Measurements from ENCODE around the gene EDNRA.

The EDNRA gene

DNA sequence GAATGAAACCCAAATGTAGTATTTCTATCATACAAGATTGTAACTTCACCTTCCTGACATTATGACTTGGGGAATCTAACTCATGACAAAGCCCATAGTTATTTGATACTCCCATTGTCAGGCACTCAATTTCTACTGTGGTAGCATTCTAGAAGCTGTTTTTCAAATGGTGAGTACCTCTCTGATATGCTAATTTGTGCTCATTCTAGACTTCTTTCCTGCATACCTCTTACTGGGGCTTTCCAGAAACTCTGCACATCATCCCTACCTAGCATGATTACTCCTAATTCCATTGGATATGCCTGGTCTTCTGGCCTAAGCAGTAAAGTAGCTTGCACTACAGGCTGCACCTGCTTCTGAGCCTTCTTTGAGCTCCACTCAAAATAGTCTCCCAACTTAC lies 85.9 kb downstream of the EDNRA start:
- H3K4me3 ChIP-seq (replicated peaks in 1 of 2; ENCODE audit: low read depth in 2 of 2, low read length in 2 of 2), result no peak overlapping the region
- TF ChIP-seq, protein P1, sequence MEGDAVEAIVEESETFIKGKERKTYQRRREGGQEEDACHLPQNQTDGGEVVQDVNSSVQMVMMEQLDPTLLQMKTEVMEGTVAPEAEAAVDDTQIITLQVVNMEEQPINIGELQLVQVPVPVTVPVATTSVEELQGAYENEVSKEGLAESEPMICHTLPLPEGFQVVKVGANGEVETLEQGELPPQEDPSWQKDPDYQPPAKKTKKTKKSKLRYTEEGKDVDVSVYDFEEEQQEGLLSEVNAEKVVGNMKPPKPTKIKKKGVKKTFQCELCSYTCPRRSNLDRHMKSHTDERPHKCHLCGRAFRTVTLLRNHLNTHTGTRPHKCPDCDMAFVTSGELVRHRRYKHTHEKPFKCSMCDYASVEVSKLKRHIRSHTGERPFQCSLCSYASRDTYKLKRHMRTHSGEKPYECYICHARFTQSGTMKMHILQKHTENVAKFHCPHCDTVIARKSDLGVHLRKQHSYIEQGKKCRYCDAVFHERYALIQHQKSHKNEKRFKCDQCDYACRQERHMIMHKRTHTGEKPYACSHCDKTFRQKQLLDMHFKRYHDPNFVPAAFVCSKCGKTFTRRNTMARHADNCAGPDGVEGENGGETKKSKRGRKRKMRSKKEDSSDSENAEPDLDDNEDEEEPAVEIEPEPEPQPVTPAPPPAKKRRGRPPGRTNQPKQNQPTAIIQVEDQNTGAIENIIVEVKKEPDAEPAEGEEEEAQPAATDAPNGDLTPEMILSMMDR (IDR thresholded peaks at IDR 0.05; ENCODE audit: low read depth, low read length), result no peak
- no peak for DNase-seq (ENCODE audit: low read depth in 2 of 2)

DNA sequence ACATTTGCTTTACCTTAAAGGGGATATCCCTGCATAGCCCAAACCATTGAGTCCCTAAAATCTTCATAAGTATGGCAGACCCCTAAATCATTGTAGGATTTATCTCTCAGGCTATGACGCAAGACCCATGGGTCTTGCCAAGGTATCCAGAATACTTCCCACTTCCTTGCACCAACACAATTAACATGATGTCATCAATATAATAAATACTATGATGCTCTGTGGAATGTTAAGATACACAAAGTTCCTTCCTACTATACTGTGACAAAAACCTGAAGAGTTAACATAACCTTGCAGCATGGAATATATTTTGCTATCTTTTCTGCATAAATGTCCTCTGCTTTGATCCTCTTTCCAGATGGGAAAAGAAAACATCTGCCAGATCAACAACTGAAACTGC lies 86.4 kb downstream of the EDNRA start:
- TF ChIP-seq, protein P1 (IDR thresholded peaks at IDR 0.05; ENCODE audit: low read depth, low read length), result no peak
- no peak for DNase-seq (ENCODE audit: low read depth in 2 of 2)
- H3K4me3 ChIP-seq (replicated peaks in 1 of 2; ENCODE audit: low read depth in 2 of 2, low read length in 2 of 2), result no peak overlapping the region

DNA sequence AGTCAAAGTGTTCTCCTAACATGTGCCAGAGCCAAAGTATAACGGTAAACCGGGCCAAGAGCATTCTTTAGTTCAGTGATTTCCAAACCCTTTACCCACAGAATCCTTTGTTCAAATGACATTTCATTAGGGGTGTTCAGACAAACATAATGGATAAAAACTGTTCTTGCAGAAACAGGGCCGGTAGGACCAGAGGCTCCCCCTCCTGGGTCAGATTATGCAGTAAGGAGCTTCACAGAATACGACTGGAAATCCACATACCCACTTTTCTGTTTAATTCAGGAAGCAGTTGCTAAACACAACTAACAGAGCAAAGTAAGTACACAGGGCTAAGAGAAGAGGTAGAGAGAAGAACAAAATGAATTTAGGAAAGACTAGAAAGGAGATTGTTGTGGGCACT lies 89.7 kb downstream of the EDNRA start:
- H3K4me3 ChIP-seq (replicated peaks in 1 of 2; ENCODE audit: low read depth in 2 of 2, low read length in 2 of 2), result no peak overlapping the region

DNA sequence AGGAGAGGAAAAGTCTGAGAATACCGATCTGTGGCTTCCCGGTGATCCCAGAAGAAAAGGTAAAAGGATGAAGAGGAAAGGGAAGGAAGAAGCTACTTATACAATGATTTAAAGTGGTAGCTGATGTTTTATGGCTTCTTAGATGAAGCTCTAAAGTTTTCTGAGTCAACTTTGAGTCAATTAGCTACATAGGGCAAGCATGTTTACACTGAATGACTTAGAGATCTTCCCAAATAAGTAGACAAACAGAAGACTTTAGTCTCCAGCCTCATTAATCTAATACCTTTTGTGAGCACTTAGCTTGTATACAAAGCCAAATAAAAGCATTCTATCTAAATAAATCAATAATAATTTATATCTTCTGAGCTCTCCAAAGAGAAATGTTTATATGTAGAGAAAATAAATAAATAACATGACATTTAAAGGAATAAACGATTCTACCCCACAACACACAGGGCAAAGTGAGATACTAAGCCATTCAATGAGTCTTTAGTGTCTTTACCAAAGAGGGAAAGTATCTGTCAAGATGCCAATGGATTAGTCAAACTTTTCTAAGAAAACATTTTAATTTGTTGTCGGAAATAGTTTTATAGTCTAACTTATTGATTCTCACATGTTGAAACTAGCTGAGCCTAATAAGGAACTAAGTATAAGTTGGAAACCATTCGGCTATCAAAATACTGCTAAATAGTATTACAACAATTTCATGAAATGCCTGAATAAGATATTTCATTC lies 90.3 kb downstream of the EDNRA start:
- no peak overlapping the region for H3K4me3 ChIP-seq (replicated peaks in 1 of 2; ENCODE audit: low read depth in 2 of 2, low read length in 2 of 2)
- no peak for DNase-seq (ENCODE audit: low read depth in 2 of 2)
- TF ChIP-seq, protein P1 (IDR thresholded peaks at IDR 0.05; ENCODE audit: low read depth, low read length), result no peak

More for the DNA sequence above, 89.7 kb downstream of the EDNRA start:
- TF ChIP-seq, protein P1 (IDR thresholded peaks at IDR 0.05; ENCODE audit: low read depth, low read length), result no peak
- peak in 1 of 2 donors; percentile 63 for DNase-seq (ENCODE audit: low read depth in 2 of 2)

DNA sequence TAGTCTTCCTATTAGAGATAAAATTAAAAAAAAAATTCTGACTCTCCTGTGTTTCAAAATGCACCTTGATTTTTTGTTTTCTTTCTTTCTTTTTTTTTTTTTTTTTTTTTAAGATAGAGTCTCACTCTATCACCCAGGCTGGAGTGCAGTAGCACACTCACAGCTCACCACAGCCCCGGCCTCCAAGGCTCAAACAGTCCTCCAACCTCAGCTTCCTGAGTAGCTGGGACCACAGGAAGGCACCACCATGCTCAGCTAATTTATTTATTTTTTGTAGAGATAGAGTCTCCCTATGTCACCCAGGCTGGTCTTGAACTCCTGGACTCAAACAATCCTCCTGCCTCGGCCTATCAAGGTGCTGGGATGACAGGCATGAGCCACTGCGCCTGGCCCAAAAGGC lies 95.2 kb downstream of the EDNRA start:
- H3K4me3 ChIP-seq (replicated peaks in 1 of 2; ENCODE audit: low read depth in 2 of 2, low read length in 2 of 2), result no peak overlapping the region
- TF ChIP-seq, protein P1 (IDR thresholded peaks at IDR 0.05; ENCODE audit: low read depth, low read length), result no peak

DNA sequence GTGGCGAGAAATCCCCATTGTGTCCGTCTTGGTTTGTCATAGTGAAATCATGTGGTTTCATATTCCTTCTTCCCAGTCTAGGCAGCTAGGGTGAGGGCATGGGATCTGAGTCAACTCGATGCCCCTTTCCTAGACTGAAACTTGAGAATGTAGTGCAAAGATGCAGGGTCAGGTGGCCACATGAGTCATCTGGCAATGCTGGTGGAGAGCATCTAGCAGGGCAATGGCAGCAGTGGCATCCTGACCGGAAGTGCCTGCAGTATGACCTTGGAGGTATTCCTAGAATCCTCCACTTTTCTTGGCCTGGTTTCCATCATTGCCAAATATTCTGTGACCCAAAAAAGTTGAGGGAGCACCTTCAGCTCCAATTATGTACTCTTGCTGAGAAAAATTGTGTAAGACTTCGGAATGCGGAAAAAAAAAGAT lies 97.2 kb downstream of the EDNRA start:
- no peak overlapping the region for H3K4me3 ChIP-seq (replicated peaks in 1 of 2; ENCODE audit: low read depth in 2 of 2, low read length in 2 of 2)
- TF ChIP-seq, protein P1 (IDR thresholded peaks at IDR 0.05; ENCODE audit: low read depth, low read length), result no peak
- DNase-seq (ENCODE audit: low read depth in 2 of 2), result peak; percentile 95 to 97

More for the DNA sequence above, 95.2 kb downstream of the EDNRA start:
- no peak for DNase-seq (ENCODE audit: low read depth in 2 of 2)

DNA sequence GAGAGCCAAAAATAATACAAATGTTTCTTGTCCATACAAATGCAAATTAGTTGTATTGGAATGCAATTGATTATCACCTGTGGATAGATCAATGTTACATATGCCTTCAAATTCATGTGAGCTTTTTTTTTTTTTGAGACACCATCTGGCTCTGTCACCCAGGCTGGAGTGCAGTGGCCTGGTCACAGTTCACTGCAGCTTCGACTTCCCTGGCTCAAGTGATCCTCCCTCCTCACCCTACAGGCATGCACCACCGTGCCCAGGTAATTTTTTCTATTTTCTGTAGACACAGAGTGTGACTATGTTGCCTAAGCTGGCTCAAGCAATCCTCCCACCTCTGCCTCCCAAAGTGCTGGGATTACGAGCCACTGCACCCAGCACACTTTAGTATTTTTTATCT lies 97.7 kb downstream of the EDNRA start:
- DNase-seq (ENCODE audit: low read depth in 2 of 2), result no peak
- no peak overlapping the region for H3K4me3 ChIP-seq (replicated peaks in 1 of 2; ENCODE audit: low read depth in 2 of 2, low read length in 2 of 2)

More for the DNA sequence above, 97.7 kb downstream of the EDNRA start:
- TF ChIP-seq, protein P1 (IDR thresholded peaks at IDR 0.05; ENCODE audit: low read depth, low read length), result no peak
